Thyroid gland (tissue), 4 donors: ENCODE data around the gene HS6ST3.

Experiments used
- POLR2A ChIP-seq, 2 donors: fragments of 450-650 bp; IDR thresholded peaks; one replicate each; pipeline ENCODE4 v1.6.1; 2017; ENCODE audit warnings: antibody characterized with exemption in 2 of 2, mild to moderate bottlenecking in 2 of 2, moderate library complexity in 1 of 2
- TF ChIP-seq, protein P1 (sequence below), 6 experiments: fragments of 200-600 bp in 3 of 6; fragments of 450-650 bp in 3 of 6; sonication (generic) in 3 of 6; IDR thresholded peaks; one replicate each; pipeline ENCODE4 v1.5.1; 2016 to 2019; ENCODE audit warnings: antibody characterized with exemption in 6 of 6, mild to moderate bottlenecking in 2 of 6, inconsistent platforms in 1 of 6, moderate library complexity in 1 of 6

DNA sequence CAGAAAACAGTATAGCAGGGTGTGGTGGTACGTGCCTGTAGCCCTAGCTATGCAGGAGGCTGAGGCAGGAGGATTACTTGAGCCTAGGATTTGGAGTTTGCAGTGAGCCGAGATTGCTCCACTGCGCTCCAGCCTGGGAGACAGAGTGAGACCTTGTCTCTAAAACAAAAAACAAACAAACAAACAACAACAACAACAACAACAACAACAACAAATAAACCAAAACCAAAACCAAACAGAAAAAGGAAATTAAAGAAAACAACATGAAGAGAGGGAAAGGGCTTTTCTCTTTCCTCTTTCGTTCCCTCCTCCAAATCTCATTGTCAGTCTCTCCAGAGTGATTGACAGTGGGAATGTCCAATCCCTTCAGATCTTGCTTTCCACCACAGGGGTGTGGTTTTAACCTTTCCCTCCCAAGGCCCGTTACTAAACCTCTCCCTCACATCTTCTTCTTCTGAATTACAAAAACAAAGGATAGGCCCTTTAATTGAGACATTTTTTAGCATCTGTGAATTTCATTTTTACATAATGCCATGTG is 341.2 kb downstream of the HS6ST3 start:
- TF ChIP-seq POLR2A (IDR thresholded peaks at IDR 0.05): no peak
- TF ChIP-seq, protein P1, sequence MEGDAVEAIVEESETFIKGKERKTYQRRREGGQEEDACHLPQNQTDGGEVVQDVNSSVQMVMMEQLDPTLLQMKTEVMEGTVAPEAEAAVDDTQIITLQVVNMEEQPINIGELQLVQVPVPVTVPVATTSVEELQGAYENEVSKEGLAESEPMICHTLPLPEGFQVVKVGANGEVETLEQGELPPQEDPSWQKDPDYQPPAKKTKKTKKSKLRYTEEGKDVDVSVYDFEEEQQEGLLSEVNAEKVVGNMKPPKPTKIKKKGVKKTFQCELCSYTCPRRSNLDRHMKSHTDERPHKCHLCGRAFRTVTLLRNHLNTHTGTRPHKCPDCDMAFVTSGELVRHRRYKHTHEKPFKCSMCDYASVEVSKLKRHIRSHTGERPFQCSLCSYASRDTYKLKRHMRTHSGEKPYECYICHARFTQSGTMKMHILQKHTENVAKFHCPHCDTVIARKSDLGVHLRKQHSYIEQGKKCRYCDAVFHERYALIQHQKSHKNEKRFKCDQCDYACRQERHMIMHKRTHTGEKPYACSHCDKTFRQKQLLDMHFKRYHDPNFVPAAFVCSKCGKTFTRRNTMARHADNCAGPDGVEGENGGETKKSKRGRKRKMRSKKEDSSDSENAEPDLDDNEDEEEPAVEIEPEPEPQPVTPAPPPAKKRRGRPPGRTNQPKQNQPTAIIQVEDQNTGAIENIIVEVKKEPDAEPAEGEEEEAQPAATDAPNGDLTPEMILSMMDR (IDR thresholded peaks at IDR 0.05): no peak
